HEK293T (cell line): ENCODE results near the gene RGSL1.

Experiments
- ARNT ChIP-seq: fragments of 450-650 bp; IDR thresholded peaks from 2 replicates; pipeline ENCODE4 v1.6.1; 2017; ENCODE audit warnings: mild to moderate bottlenecking
- CTBP1 ChIP-seq: fragments of 450-650 bp; IDR thresholded peaks from 2 replicates; pipeline ENCODE4 v1.6.1; 2016; ENCODE audit warnings: borderline replicate concordance
- FOXK2 ChIP-seq: fragments of 450-650 bp; IDR thresholded peaks from 2 replicates; pipeline ENCODE4 v1.6.1; 2016; ENCODE audit warnings: mild to moderate bottlenecking
- LEF1 ChIP-seq: fragments of 450-650 bp; IDR thresholded peaks from 2 replicates; pipeline ENCODE4 v1.6.1; 2017; ENCODE audit warnings: mild to moderate bottlenecking, borderline replicate concordance

DNA sequence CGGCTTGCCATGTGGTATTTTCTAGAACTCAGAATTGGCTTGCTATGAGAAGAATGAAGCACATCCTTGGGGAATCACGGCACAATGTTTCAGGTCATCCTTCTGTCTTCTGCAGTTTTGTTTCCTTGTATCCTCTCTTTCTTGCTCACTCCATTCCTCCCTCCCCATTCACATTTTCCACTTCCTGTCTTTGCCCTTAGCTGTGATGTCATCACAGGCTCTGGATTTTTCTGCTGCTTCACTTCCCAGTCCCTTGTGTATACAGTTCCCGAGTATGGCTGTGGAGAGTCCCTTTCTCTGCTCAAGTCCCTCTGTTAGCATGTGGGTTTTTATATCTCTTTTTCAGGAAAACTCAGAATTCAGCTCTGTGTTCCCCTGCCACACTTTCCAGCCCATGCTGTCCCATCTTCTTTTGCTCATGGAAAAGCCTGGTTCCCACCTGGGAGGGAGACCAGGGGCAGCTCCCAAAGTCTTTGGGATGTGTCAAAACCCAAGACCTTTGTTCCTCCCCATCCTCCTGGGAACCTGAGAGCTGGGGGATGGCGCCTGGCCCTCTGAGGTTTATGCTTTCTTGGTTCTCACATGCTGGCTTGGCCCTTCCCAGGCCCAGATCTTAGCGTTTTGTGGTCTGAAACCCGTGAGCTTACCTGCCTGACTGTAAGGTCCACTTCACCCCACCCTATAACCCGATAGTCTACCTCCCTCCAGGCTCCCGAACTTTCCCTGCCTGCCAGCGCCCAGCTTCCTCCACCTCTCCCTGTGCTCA, 159.1 kb downstream of the RGSL1 start:
- TF ChIP-seq CTBP1: no peak
- TF ChIP-seq ARNT: no peak
- no peak for TF ChIP-seq LEF1
- no peak for TF ChIP-seq FOXK2
